OCI-LY3 (cell line): Measurements from ENCODE around the gene SPAG9.

Experiments
- EZH2phosphoT487 ChIP-seq: fragments of 200-600 bp; shearing (Covaris generic); IDR thresholded peaks from 2 replicates; pipeline ENCODE4 v1.6.1; 2018; ENCODE audit warnings: antibody characterized with exemption, mixed run types, low read depth
- TF ChIP-seq, protein P1 (sequence below): fragments of 200-600, 300-600 bp; sonication (generic); IDR thresholded peaks from 2 replicates; pipeline ENCODE4 v1.5.1; 2014; ENCODE audit warnings: antibody characterized with exemption, low read length, low read depth

DNA sequence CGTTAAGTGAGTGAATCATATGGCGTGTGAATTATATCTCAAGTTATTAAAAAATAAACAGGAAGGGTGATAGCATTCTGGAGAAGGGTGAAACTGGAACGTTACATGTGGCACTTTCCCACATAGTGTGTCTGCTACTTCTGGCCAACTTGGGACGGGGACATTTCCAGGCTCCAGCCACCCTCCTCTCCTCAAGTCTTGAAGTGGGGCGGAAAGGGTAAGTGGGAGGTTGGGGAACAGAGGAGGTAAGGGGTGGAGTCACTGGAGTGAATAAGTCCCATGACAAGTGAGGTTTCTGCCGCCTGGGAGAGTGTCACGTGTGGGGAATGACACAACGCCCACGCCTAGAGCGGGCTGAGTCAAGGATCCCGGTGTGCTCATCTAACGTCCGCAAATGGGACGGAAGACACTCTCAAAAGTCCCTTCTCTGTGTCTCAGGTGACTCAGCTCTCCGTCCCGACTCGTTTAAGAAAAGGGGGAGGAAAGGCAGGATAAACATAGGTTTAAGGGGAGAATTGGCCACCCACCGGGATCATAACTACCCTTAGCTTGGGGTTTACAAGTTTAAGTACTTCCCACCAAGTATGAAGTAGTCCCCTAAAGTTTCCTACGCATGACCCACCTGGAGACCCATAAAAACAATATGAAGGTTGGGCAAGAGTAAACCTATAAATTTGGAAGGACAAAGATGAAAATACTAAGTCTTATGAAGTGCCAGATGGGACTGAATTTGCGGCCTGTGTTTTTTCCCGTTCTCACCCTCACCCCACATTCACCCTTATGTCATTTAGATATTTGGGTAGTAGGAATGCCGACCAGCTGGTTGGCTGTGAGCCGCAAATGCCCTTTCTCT, 1.2 kb upstream of the SPAG9 start:
- TF ChIP-seq, protein P1, sequence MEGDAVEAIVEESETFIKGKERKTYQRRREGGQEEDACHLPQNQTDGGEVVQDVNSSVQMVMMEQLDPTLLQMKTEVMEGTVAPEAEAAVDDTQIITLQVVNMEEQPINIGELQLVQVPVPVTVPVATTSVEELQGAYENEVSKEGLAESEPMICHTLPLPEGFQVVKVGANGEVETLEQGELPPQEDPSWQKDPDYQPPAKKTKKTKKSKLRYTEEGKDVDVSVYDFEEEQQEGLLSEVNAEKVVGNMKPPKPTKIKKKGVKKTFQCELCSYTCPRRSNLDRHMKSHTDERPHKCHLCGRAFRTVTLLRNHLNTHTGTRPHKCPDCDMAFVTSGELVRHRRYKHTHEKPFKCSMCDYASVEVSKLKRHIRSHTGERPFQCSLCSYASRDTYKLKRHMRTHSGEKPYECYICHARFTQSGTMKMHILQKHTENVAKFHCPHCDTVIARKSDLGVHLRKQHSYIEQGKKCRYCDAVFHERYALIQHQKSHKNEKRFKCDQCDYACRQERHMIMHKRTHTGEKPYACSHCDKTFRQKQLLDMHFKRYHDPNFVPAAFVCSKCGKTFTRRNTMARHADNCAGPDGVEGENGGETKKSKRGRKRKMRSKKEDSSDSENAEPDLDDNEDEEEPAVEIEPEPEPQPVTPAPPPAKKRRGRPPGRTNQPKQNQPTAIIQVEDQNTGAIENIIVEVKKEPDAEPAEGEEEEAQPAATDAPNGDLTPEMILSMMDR, result no peak
- TF ChIP-seq EZH2phosphoT487, result no peak
